GM19099 (cell line): ENCODE data around the gene CC2D2A.

Experiments
- POLR2A ChIP-seq: IDR thresholded peaks from 3 replicates; pipeline ENCODE4 v1.6.1; 2011; ENCODE audit warnings: low read depth; ENCODE audit not compliant: insufficient read length; ENCODE audit errors: extremely low read depth

Gene CC2D2A

GRCh38 chr4:15552557-15553362 is 83.1 kb downstream of the CC2D2A start:
- no peak for TF ChIP-seq POLR2A

DNA sequence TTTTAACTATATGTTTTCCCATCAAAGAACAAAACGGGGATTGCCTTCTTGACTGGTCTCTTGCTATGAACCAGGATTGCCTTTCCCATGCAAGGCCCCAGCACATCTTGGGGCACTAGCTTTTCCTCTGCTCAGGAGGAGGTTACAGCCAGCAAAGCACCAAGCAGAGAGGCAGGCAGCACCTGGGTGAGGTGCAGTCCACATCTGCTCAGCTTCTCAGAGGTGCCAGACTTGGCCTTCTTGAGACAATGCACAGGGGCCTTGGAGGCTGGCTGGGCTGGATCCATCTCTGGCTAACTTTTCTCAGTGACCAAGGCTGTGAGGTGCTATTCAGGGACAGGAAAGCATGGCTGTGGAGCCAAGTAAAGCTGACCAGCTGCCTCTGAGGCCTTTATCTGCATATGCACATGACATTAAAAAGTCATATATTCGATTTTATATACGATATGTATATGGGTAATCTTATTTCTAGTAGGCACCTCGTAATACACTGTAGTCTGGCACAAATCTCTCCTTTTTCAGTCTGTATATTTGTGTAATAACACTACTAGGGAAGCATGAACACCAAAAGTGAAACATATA is 86.9 kb downstream of the CC2D2A start:
- no peak for TF ChIP-seq POLR2A

GRCh38 chr4:15557786-15558550 is 88.3 kb downstream of the CC2D2A start:
- TF ChIP-seq POLR2A, result no peak

- TF ChIP-seq POLR2A, result no peak
Measured at GRCh38 chr4:15558561-15558960, 88.9 kb downstream of the CC2D2A start.

- no peak for TF ChIP-seq POLR2A
Measured at GRCh38 chr4:15562114-15562513, 92.4 kb downstream of the CC2D2A start.

DNA sequence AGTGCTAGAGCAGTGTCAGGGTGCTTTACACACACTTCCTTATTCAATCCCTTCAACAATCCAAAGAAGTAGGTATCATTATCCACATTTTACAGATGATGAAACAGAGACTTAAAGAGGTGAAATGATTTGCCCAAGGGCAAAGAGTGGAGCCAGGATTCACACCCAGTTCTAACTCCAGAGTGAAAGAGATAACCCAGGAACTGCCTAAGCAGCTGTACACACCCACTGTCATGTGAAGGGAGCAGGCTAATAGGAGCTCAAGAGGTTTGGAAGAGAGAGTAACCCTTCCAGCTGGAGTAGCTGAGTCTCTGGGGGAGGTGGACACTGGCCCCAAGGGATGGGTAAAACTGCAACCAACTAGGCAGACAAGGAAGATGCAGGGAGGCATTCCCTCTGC is 92.9 kb downstream of the CC2D2A start:
- no peak for TF ChIP-seq POLR2A

- no peak for TF ChIP-seq POLR2A
Measured at GRCh38 chr4:15563871-15564270, 94.2 kb downstream of the CC2D2A start.

- no peak for TF ChIP-seq POLR2A
Measured at GRCh38 chr4:15568821-15569220, 99.1 kb downstream of the CC2D2A start.

GRCh38 chr4:15569746-15570145 is 100.1 kb downstream of the CC2D2A start:
- no peak for TF ChIP-seq POLR2A

GRCh38 chr4:15575966-15576365 is 106.3 kb downstream of the CC2D2A start:
- TF ChIP-seq POLR2A, result no peak

DNA sequence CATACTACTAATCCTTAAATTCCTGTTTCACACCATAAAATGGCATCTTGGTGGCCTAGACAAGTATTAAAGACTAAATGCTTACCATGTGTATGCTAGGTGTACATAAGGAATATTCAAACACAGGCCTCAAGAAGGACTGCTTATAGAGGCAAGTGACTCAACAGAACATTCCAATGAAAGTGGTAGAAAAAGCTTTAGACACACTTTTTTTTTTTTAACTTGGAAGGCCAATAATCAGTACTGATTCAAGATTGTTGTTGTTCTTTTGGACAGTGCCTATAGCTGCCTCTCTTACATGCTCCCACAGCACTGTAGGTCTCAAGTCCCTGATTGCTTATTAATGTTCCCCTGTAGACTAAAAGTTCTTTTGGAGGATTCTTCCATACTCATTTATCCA is 107.8 kb downstream of the CC2D2A start:
- TF ChIP-seq POLR2A, result no peak

DNA sequence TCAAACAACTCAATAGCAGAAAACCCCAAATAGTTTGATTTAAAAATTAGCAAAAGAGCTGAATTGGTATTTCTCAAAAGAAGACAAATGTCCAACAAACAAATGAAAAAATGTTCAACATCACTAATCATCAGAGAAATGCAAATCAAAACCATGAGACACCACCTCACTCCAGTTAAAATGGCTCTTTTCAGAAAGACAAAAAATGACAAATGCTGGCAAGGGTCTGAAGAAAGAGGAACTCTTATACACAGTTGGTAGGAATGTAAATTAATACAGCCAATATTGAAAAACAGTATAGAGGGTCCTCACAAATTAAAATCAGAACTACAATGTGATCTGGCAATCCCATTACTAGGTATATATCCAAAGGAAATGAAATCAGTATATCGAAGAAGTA is 115.1 kb downstream of the CC2D2A start:
- TF ChIP-seq POLR2A, result no peak

DNA sequence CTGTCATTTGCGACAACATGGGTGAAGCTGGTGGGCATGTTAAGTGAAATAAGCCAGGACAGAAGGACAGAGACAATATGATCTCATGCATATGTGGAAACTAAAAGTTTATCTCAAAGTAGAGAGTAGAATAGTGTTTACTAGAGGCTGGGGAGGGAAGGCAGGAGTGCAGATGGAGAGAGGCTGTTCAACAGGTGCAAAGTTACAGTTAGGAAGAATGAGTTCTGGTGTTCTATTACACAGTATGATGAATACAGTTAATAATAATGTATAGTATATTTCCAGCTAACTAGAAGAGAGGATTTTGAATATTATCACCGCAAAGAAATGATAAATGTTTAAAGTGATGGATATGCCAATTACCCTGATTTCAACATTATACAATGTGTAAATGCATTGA is 115.6 kb downstream of the CC2D2A start:
- no peak for TF ChIP-seq POLR2A

GRCh38 chr4:15586066-15586465 is 116.4 kb downstream of the CC2D2A start:
- no peak for TF ChIP-seq POLR2A

- TF ChIP-seq POLR2A, result no peak
Measured at GRCh38 chr4:15587649-15588048, 118.0 kb downstream of the CC2D2A start.

DNA sequence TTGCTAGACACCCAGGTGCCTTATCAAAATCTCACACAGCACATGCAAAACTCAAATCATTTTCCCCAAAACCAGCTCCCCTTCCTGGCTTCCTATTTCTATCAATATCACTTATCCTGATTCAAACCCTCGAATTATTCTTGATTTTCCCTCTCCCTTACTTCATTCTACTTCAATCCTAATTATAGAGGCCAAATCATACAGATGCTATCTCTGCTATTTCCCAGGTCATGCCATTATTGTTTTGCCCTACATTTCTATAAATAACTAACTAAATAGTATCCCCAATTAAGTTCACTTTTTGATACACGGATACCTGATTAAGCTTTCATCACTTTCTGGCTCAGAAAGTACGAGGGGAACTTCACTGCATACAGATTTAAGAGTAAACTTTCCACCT is 123.1 kb downstream of the CC2D2A start:
- no peak for TF ChIP-seq POLR2A
